K562 (cell line): Measurements from ENCODE around the gene NFATC2. TPM values are rescaled to one million over a fixed set of nuclear protein-coding genes. Genes with fewer than 3 reads are reported as not detected.

Experiments used
- CC2D1A ChIP-seq: fragments of 450-650 bp; IDR thresholded peaks from 2 replicates; pipeline ENCODE4 v1.6.1; 2017; ENCODE audit warnings: mild to moderate bottlenecking
- CREB3L1 ChIP-seq: fragments of 450-650 bp; IDR thresholded peaks from 2 replicates; pipeline ENCODE4 v1.6.1; 2014; ENCODE audit warnings: low read depth, mild to moderate bottlenecking, moderate library complexity, borderline replicate concordance
- CREBBP ChIP-seq: IDR thresholded peaks from one replicate; pipeline ENCODE4 v1.6.1; 2012; ENCODE audit warnings: low read depth, mild to moderate bottlenecking, control low read depth, inconsistent platforms, low read length
- FOXK2 ChIP-seq, 2 experiments: fragments of 450-650 bp; IDR thresholded peaks in 1 of 2; conservative IDR thresholded peaks in 1 of 2; 2 replicates each; pipeline ENCODE4 v1.6.1; 2016; ENCODE audit warnings: low read depth in 2 of 2, mild to moderate bottlenecking in 1 of 2
- GTF2B ChIP-seq: IDR thresholded peaks from 2 replicates; pipeline ENCODE4 v1.6.1; 2011; ENCODE audit not compliant: insufficient read length; ENCODE audit errors: extremely low read depth
- IFI16 ChIP-seq: fragments of 250-450 bp; sonication (Bioruptor Pico); IDR thresholded peaks from 2 replicates; pipeline ENCODE4 v2.1.2; 2022; ENCODE audit warnings: mild to moderate bottlenecking, inconsistent platforms
- NFE2L1 ChIP-seq: fragments of 450-650 bp; IDR thresholded peaks from 2 replicates; pipeline ENCODE4 v1.6.1; 2016; ENCODE audit warnings: missing genetic modification characterization, low read depth, mild to moderate bottlenecking, missing compliant biosample characterization, moderate library complexity, borderline replicate concordance
- SMAD1 ChIP-seq: fragments of 150-350 bp; IDR thresholded peaks from 2 replicates; pipeline ENCODE4 v1.6.1; 2014; ENCODE audit warnings: low read length, low read depth; ENCODE audit not compliant: partially characterized antibody
- TEAD2 ChIP-seq: fragments of 450-650 bp; IDR thresholded peaks from 2 replicates; pipeline ENCODE4 v1.6.1; 2016; ENCODE audit warnings: missing genetic modification characterization, control low read depth, missing compliant biosample characterization
- XRCC3 ChIP-seq: fragments of 450-650 bp; IDR thresholded peaks from 2 replicates; pipeline ENCODE4 v1.6.1; 2017; ENCODE audit warnings: mild to moderate bottlenecking, moderate library complexity
- ZNF318 ChIP-seq, 2 experiments: fragments of 450-650 bp; IDR thresholded peaks; 2 replicates each; pipeline ENCODE4 v1.6.1; 2016; ENCODE audit warnings: mild to moderate bottlenecking in 2 of 2, borderline replicate concordance in 1 of 2, low read depth in 1 of 2, moderate library complexity in 1 of 2
- ZNF668 ChIP-seq: fragments of 250-450 bp; sonication (Bioruptor Pico); IDR thresholded peaks from 2 replicates; pipeline ENCODE4 v1.8.0; 2022; ENCODE audit warnings: mild to moderate bottlenecking, inconsistent platforms
- polyA plus RNA-seq, 8 experiments: library from polyadenylated mRNA; depleted of rRNA in 4 of 8; stranded (reverse) in 5 of 8; unstranded in 3 of 8; fragments of >200 nt; fragmentation: Nextera tagmentation in 2 of 8; fragmentation: Illumina TruSeq in 1 of 8; extraction: Ambion mirVana in 2 of 8; extraction: Trizol in 1 of 8; gene quantifications; 2 replicates each; pipeline versions ENCODE4 v1.2.1 to v1.2.3, GENCODE V29; 2011 to 2014; ENCODE audit warnings: inconsistent platforms in 1 of 8, missing spikeins in 1 of 8
- total RNA-seq, 7 experiments: library from RNA; depleted of rRNA in 6 of 7; stranded (reverse); fragments of >200 nt in 6 of 7; fragmentation: Illumina TruSeq in 2 of 7; extraction: Trizol in 2 of 7; gene quantifications; 2 replicates each; pipeline versions ENCODE4 v1.2.1 to v1.2.3, GENCODE V29; 2011 to 2021; ENCODE audit warnings: low replicate concordance in 1 of 7

NFATC2 gene
- total and polyA plus RNA-seq, 9 of the 15 experiments (the other 6 are each of a cell fraction or from before 2014, with no cell fraction given), result 1.9 to 11.2 (median 3.0) TPM

GRCh38 chr20:51423810-51424209, 118.7 kb downstream of the NFATC2 start (continued):
- TF ChIP-seq ZNF318 (IDR thresholded peaks at IDR 0.05; ENCODE audit: borderline replicate concordance in 1 of 2, low read depth in 1 of 2), result no peak
- TF ChIP-seq GTF2B, result no peak
- TF ChIP-seq XRCC3, result no peak
- TF ChIP-seq CC2D1A, result no peak
- no peak for TF ChIP-seq FOXK2 (conservative IDR thresholded peaks at IDR 0.05 in 1 of 2, IDR thresholded peaks at IDR 0.05 in 1 of 2; ENCODE audit: low read depth in 2 of 2)
- TF ChIP-seq NFE2L1 (tag), result no peak
- no peak for TF ChIP-seq SMAD1
- no peak for TF ChIP-seq IFI16 (CRISPR knock-in tag)
- TF ChIP-seq TEAD2, result no peak
- TF ChIP-seq CREBBP, result no peak
- TF ChIP-seq CREB3L1, result no peak
- TF ChIP-seq ZNF668 (CRISPR knock-in tag), result no peak
